Liver (tissue), 9 donors: ENCODE measurements around the gene BIN1. TPM values are rescaled to one million over a fixed set of nuclear protein-coding genes. Genes with fewer than 3 reads are reported as not detected.

ENCODE experiments used
- DNase-seq: peaks from one replicate; pipeline ENCODE4 v3.0.0-alpha.2; 2017; ENCODE audit warnings: low spot score
- H3K27ac ChIP-seq, 2 donors: one replicate each; pipeline ENCODE4 v1.7.0; 2013; ENCODE audit warnings: inconsistent platforms in 2 of 2, low read length in 2 of 2, control low read depth in 1 of 2, low read depth in 1 of 2, mild to moderate bottlenecking in 1 of 2
- H3K27me3 ChIP-seq, 4 donors: one replicate each; pipeline versions ENCODE4 v1.6.1 to v1.7.0; 2013; ENCODE audit warnings: low read length in 3 of 4, inconsistent platforms in 1 of 4, mild to moderate bottlenecking in 1 of 4, moderate library complexity in 1 of 4; ENCODE audit not compliant: control insufficient read depth in 4 of 4, insufficient read depth in 4 of 4
- H3K36me3 ChIP-seq, 4 donors: one replicate each; pipeline versions ENCODE4 v1.6.1 to v1.7.0; 2013; ENCODE audit warnings: low read length in 3 of 4, mild to moderate bottlenecking in 3 of 4, low read depth in 1 of 4, moderate library complexity in 1 of 4; ENCODE audit not compliant: control insufficient read depth in 4 of 4, insufficient read depth in 3 of 4
- H3K4me1 ChIP-seq, 4 donors: one replicate each; pipeline versions ENCODE4 v1.6.1 to v1.7.0; 2013; ENCODE audit warnings: low read length in 3 of 4, mild to moderate bottlenecking in 3 of 4, moderate library complexity in 1 of 4; ENCODE audit not compliant: control insufficient read depth in 4 of 4, insufficient read depth in 4 of 4
- H3K4me3 ChIP-seq, 3 donors: one replicate each; pipeline versions ENCODE4 v1.6.1 to v1.7.0; 2013; ENCODE audit warnings: low read length in 3 of 3, control low read depth in 1 of 3, low read depth in 1 of 3, mild to moderate bottlenecking in 1 of 3
- H3K9ac ChIP-seq, 2 donors: one replicate each; pipeline ENCODE4 v1.7.0; 2013; ENCODE audit warnings: low read length in 2 of 2, mild to moderate bottlenecking in 2 of 2, moderate library complexity in 2 of 2, control low read depth in 1 of 2, low read depth in 1 of 2
- H3K9me3 ChIP-seq, 4 donors: one replicate each; pipeline versions ENCODE4 v1.6.1 to v1.7.0; 2013; ENCODE audit warnings: low read length in 3 of 4; ENCODE audit not compliant: control insufficient read depth in 4 of 4
- EGR1 ChIP-seq, 2 donors: IDR thresholded peaks; 2 replicates each; pipeline ENCODE4 v1.6.1; 2016 to 2018; ENCODE audit warnings: antibody characterized with exemption in 2 of 2, low read depth in 2 of 2
- FOXA1 ChIP-seq: IDR thresholded peaks from 2 replicates; pipeline ENCODE4 v1.6.1; 2016; ENCODE audit warnings: antibody characterized with exemption
- FOXA2 ChIP-seq: IDR thresholded peaks from 2 replicates; pipeline ENCODE4 v1.6.1; 2016; ENCODE audit warnings: antibody characterized with exemption
- GABPA ChIP-seq, 2 donors: IDR thresholded peaks in 1 of 2; conservative IDR thresholded peaks in 1 of 2; 2 replicates each; pipeline ENCODE4 v1.6.1; 2016; ENCODE audit warnings: antibody characterized with exemption in 2 of 2, mild to moderate bottlenecking in 1 of 2, moderate library complexity in 1 of 2
- HNF4A ChIP-seq, 2 donors: conservative IDR thresholded peaks; 2 replicates each; pipeline ENCODE4 v1.6.1; 2016; ENCODE audit warnings: antibody characterized with exemption in 2 of 2, mild to moderate bottlenecking in 2 of 2
- HNF4G ChIP-seq: IDR thresholded peaks from 2 replicates; pipeline ENCODE4 v1.6.1; 2016; ENCODE audit warnings: antibody characterized with exemption
- JUND ChIP-seq, 2 donors: IDR thresholded peaks; 2 replicates each; pipeline ENCODE4 v1.6.1; 2016; ENCODE audit warnings: antibody characterized with exemption in 2 of 2
- NR2F2 ChIP-seq: IDR thresholded peaks from 2 replicates; pipeline ENCODE4 v1.6.1; 2016; ENCODE audit warnings: antibody characterized with exemption
- RAD21 ChIP-seq, 2 donors: IDR thresholded peaks; 2 replicates each; pipeline ENCODE4 v1.6.1; 2016; ENCODE audit warnings: antibody characterized with exemption in 2 of 2, mild to moderate bottlenecking in 2 of 2
- RXRA ChIP-seq, 2 donors: IDR thresholded peaks; 2 replicates each; pipeline ENCODE4 v1.6.1; 2017 to 2018; ENCODE audit warnings: antibody characterized with exemption in 2 of 2, mild to moderate bottlenecking in 1 of 2
- SP1 ChIP-seq: IDR thresholded peaks from 2 replicates; pipeline ENCODE4 v1.6.1; 2018; ENCODE audit warnings: antibody characterized with exemption, mild to moderate bottlenecking
- TAF1 ChIP-seq: conservative IDR thresholded peaks from 2 replicates; pipeline ENCODE4 v1.6.1; 2016; ENCODE audit warnings: antibody characterized with exemption, mild to moderate bottlenecking
- YY1 ChIP-seq: IDR thresholded peaks from 2 replicates; pipeline ENCODE4 v1.6.1; 2016; ENCODE audit warnings: antibody characterized with exemption, mild to moderate bottlenecking
- WGBS: extraction: QIAGEN DNeasy Blood & Tissue Kit; methylation state at CpG from one replicate; pipeline ENCODE4 v1.1.7; 2013; 5-methylcytosine and 5-hydroxymethylcytosine counted together
- polyA plus RNA-seq, 2 donors: library from polyadenylated mRNA; stranded (reverse) in 1 of 2; unstranded in 1 of 2; fragments of 200-250 nt in 1 of 2; fragments of >200 nt in 1 of 2; fragmentation: Nextera tagmentation in 1 of 2; extraction: Ambion mirVana in 1 of 2; gene quantifications; one replicate each; pipeline versions ENCODE4 v1.2.1 to v1.2.3, GENCODE V29; 2013 to 2015
- total RNA-seq, 2 donors: library from RNA; depleted of rRNA; stranded (reverse); fragments of >200 nt; gene quantifications; one replicate each; pipeline ENCODE4 v1.2.3, GENCODE V29; 2014
- TF ChIP-seq, protein P1 (sequence below): IDR thresholded peaks from 2 replicates; pipeline ENCODE4 v1.6.1; 2016; ENCODE audit warnings: antibody characterized with exemption
- TF ChIP-seq, protein P2 (sequence below): IDR thresholded peaks from 2 replicates; pipeline ENCODE4 v1.6.1; 2016; ENCODE audit warnings: antibody characterized with exemption, mild to moderate bottlenecking
- TF ChIP-seq, protein P3 (sequence below): IDR thresholded peaks from 2 replicates; pipeline ENCODE4 v1.6.1; 2016; ENCODE audit warnings: antibody characterized with exemption
- TF ChIP-seq, protein P4 (sequence below): IDR thresholded peaks from 2 replicates; pipeline ENCODE4 v1.6.1; 2016; ENCODE audit warnings: antibody characterized with exemption
- TF ChIP-seq, protein P5 (sequence below): fragments of 150-350 bp; IDR thresholded peaks from 2 replicates; pipeline ENCODE4 v1.5.1; 2017; ENCODE audit warnings: improper control_type of control experiment, low read depth, low read length; ENCODE audit not compliant: missing input control
- donor health status: healthy.
- donor health status: healthy.
- donor health status: healthy.
- donor health status: healthy.
- donor health status: healthy.

BIN1 gene
- total and polyA plus RNA-seq, 4 donors, result 13.3 to 21.5 (median 15.0) TPM

DNA sequence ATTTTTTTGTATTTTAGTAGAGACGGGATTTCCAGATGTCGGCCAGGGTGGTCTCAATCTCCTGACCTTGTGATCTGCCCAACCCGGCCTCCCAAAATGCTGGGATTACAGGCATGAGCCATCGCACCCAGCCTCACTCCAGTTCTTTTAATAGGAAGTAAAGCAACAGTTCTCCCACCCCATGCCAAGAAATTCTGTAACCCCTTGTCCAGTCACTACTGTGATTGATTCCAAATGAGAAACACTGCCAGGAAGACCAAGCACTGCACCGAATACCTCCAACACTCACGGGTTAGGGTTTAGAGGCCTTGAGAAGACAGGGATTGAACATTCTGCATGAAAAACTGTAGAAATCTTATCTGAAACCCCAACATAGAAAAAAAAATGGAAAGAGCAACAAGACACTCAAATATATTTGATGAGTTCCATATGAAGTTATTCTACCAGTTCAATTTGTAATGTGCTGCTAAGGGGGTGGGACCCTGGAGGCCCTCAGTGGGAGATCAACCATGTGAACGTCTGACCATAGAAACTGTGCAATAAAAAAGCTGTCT lies 48.2 kb upstream of the BIN1 start:
- Histone ChIP-seq H3K9ac (no peak overlapping the region), H3K4me1 (no peaks in the 10 kb centered on the region), H3K27ac (no peak overlapping the region), H3K4me3 (no peak overlapping the region), H3K27me3 (no peaks in the 10 kb centered on the region), H3K9me3 (peaks cover 0 to 2% (median 0%) of the 10 kb centered on the region in 4 donors), H3K36me3 (no peaks in the 10 kb centered on the region)
- 85% methylated on average over 7 of the region's 7 CpGs for WGBS
- DNase-seq, result no peak
- TF ChIP-seq RAD21 (IDR thresholded peaks at IDR 0.05) (no peak), RXRA (IDR thresholded peaks at IDR 0.05) (no peak), YY1 (no peak), SP1 (no peak), JUND (IDR thresholded peaks at IDR 0.05) (no peak), FOXA1 (no peak), FOXA2 (no peak), NR2F2 (no peak), GABPA (IDR thresholded peaks at IDR 0.05 in 1 of 2, conservative IDR thresholded peaks at IDR 0.05 in 1 of 2) (no peak), TAF1 (no peak)
- TF ChIP-seq, protein P1, sequence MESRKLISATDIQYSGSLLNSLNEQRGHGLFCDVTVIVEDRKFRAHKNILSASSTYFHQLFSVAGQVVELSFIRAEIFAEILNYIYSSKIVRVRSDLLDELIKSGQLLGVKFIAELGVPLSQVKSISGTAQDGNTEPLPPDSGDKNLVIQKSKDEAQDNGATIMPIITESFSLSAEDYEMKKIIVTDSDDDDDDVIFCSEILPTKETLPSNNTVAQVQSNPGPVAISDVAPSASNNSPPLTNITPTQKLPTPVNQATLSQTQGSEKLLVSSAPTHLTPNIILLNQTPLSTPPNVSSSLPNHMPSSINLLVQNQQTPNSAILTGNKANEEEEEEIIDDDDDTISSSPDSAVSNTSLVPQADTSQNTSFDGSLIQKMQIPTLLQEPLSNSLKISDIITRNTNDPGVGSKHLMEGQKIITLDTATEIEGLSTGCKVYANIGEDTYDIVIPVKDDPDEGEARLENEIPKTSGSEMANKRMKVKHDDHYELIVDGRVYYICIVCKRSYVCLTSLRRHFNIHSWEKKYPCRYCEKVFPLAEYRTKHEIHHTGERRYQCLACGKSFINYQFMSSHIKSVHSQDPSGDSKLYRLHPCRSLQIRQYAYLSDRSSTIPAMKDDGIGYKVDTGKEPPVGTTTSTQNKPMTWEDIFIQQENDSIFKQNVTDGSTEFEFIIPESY, result no peak
- TF ChIP-seq, protein P2, sequence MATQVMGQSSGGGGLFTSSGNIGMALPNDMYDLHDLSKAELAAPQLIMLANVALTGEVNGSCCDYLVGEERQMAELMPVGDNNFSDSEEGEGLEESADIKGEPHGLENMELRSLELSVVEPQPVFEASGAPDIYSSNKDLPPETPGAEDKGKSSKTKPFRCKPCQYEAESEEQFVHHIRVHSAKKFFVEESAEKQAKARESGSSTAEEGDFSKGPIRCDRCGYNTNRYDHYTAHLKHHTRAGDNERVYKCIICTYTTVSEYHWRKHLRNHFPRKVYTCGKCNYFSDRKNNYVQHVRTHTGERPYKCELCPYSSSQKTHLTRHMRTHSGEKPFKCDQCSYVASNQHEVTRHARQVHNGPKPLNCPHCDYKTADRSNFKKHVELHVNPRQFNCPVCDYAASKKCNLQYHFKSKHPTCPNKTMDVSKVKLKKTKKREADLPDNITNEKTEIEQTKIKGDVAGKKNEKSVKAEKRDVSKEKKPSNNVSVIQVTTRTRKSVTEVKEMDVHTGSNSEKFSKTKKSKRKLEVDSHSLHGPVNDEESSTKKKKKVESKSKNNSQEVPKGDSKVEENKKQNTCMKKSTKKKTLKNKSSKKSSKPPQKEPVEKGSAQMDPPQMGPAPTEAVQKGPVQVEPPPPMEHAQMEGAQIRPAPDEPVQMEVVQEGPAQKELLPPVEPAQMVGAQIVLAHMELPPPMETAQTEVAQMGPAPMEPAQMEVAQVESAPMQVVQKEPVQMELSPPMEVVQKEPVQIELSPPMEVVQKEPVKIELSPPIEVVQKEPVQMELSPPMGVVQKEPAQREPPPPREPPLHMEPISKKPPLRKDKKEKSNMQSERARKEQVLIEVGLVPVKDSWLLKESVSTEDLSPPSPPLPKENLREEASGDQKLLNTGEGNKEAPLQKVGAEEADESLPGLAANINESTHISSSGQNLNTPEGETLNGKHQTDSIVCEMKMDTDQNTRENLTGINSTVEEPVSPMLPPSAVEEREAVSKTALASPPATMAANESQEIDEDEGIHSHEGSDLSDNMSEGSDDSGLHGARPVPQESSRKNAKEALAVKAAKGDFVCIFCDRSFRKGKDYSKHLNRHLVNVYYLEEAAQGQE, result no peak

DNA sequence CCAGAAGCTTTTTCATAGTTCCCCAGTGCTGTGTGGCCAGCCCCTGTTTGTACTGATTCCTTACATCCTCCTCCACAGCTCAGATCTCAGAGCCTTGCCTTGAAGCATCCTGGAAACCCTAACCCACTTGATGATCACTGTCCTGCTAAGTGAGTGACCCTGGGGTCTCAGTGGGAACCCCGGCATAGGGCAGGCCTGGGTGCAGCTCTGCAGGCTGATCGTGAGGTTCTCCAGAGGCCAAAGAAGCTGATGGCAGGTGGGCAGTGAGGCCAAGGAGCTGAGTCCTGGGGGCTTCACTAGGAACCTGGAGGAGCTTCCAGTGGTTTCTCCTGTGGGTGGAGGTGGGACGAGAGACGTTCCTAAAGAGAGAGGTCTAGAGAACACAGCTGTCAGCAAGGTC lies 47.4 kb upstream of the BIN1 start:
- H3K27me3 ChIP-seq, result no peaks in the 10 kb centered on the region
- DNase-seq, result no peak
- no peak overlapping the region for H3K27ac ChIP-seq
- WGBS, result 93% methylated on average over 4 of the region's 4 CpGs
- peaks cover 0 to 2% (median 0%) of the 10 kb centered on the region in 4 donors for H3K9me3 ChIP-seq
- TF ChIP-seq EGR1 (IDR thresholded peaks at IDR 0.05; ENCODE audit: low read depth in 2 of 2), result no peak
- TF ChIP-seq, protein P1, result no peak
- no peak for TF ChIP-seq SP1
- no peak for TF ChIP-seq HNF4G
- TF ChIP-seq FOXA2, result no peak
- no peak for TF ChIP-seq JUND (IDR thresholded peaks at IDR 0.05)
- TF ChIP-seq, protein P3, sequence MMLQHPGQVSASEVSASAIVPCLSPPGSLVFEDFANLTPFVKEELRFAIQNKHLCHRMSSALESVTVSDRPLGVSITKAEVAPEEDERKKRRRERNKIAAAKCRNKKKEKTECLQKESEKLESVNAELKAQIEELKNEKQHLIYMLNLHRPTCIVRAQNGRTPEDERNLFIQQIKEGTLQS, result no peak
- TF ChIP-seq YY1, result no peak
- no peak for TF ChIP-seq TAF1
- no peak for TF ChIP-seq FOXA1
- no peak for TF ChIP-seq HNF4A (conservative IDR thresholded peaks at IDR 0.05)
- TF ChIP-seq NR2F2, result no peak
- TF ChIP-seq RAD21 (IDR thresholded peaks at IDR 0.05), result no peak
- no peak for TF ChIP-seq GABPA (IDR thresholded peaks at IDR 0.05 in 1 of 2, conservative IDR thresholded peaks at IDR 0.05 in 1 of 2)
- no peak for TF ChIP-seq RXRA (IDR thresholded peaks at IDR 0.05)
- TF ChIP-seq, protein P4, sequence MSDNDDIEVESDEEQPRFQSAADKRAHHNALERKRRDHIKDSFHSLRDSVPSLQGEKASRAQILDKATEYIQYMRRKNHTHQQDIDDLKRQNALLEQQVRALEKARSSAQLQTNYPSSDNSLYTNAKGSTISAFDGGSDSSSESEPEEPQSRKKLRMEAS, result no peak
- TF ChIP-seq, protein P2, result no peak
- TF ChIP-seq, protein P5, sequence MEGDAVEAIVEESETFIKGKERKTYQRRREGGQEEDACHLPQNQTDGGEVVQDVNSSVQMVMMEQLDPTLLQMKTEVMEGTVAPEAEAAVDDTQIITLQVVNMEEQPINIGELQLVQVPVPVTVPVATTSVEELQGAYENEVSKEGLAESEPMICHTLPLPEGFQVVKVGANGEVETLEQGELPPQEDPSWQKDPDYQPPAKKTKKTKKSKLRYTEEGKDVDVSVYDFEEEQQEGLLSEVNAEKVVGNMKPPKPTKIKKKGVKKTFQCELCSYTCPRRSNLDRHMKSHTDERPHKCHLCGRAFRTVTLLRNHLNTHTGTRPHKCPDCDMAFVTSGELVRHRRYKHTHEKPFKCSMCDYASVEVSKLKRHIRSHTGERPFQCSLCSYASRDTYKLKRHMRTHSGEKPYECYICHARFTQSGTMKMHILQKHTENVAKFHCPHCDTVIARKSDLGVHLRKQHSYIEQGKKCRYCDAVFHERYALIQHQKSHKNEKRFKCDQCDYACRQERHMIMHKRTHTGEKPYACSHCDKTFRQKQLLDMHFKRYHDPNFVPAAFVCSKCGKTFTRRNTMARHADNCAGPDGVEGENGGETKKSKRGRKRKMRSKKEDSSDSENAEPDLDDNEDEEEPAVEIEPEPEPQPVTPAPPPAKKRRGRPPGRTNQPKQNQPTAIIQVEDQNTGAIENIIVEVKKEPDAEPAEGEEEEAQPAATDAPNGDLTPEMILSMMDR, result no peak
- H3K9ac ChIP-seq, result no peak overlapping the region
- no peaks in the 10 kb centered on the region for H3K36me3 ChIP-seq
- H3K4me3 ChIP-seq, result no peak overlapping the region
- no peaks in the 10 kb centered on the region for H3K4me1 ChIP-seq
